Activated T-helper 1 cell treated with anti-CD3 and anti-CD28 coated beads, Interleukin-12 subunit alpha, Interleukin-12 subunit beta, Interleukin-2, Interleukin-4 antibody, amounts not matched to agents 30 ng/mL and 10 ng/mL and 1 ng/mL, durations not matched to agents 14 hours and 24 hours and 36 hours (primary cell): ENCODE data around the gene PASK. TPM values are rescaled to one million over a fixed set of nuclear protein-coding genes. Genes with fewer than 3 reads are reported as not detected.

ENCODE experiments used
- DNase-seq: peaks from one replicate; pipeline ENCODE4 v3.0.0; 2021; ENCODE audit warnings: low spot score
- H3K27ac Mint-ChIP-seq: one replicate; pipeline ENCODE4 v1.8.0; 2021; ENCODE audit warnings: mild to moderate bottlenecking, mixed read lengths
- H3K27me3 Mint-ChIP-seq: one replicate; pipeline ENCODE4 v1.8.0; 2022; ENCODE audit warnings: mild to moderate bottlenecking, moderate library complexity, mixed read lengths; ENCODE audit not compliant: insufficient read depth
- H3K36me3 Mint-ChIP-seq: one replicate; pipeline ENCODE4 v1.8.0; 2021; ENCODE audit warnings: low read depth, mixed read lengths
- H3K4me1 Mint-ChIP-seq: one replicate; pipeline ENCODE4 v1.8.0; 2021; ENCODE audit warnings: low read depth, mixed read lengths
- H3K4me3 Mint-ChIP-seq: one replicate; pipeline ENCODE4 v1.8.0; 2021; ENCODE audit warnings: mild to moderate bottlenecking, moderate library complexity, mixed read lengths
- H3K9me3 Mint-ChIP-seq: one replicate; pipeline ENCODE4 v1.8.0; 2021; ENCODE audit warnings: mixed read lengths
- intact Hi-C: fragments of 100-400 bp; cut with micrococcal nuclease; formaldehyde crosslinking; loops from one replicate; pipeline ENCODE4 v1.15.1; 2024
- total RNA-seq: library from RNA; stranded (reverse); gene quantifications from 2 replicates; pipeline ENCODE4 v1.2.3, GENCODE V29; 2022

PASK gene
- total RNA-seq, 1 donor from 2014 or later: 101 TPM

- H3K9me3 Mint-ChIP-seq: no peaks in the 10 kb centered on the region
- H3K4me3 Mint-ChIP-seq: no peak overlapping the region
- no peak overlapping the region for H3K27ac Mint-ChIP-seq
- no peaks in the 10 kb centered on the region for H3K27me3 Mint-ChIP-seq
- intact Hi-C loops: no loop called here
- H3K36me3 Mint-ChIP-seq: peaks cover 5% of the 10 kb centered on the region
- DNase-seq: no peak
- H3K4me1 Mint-ChIP-seq: no peaks in the 10 kb centered on the region
These were observed 77.6 kb downstream of the PASK start for GRCh38 chr2:241071677-241072111.

GRCh38 chr2:241070811-241071676 is 78.2 kb downstream of the PASK start:
- H3K27me3 Mint-ChIP-seq: no peaks in the 10 kb centered on the region
- H3K4me1 Mint-ChIP-seq: no peaks in the 10 kb centered on the region
- intact Hi-C loops: no loop called here
- no peak overlapping the region for H3K27ac Mint-ChIP-seq
- DNase-seq: no peak
- no peak overlapping the region for H3K4me3 Mint-ChIP-seq
- H3K36me3 Mint-ChIP-seq: peaks cover 5% of the 10 kb centered on the region
- H3K9me3 Mint-ChIP-seq: no peaks in the 10 kb centered on the region

GRCh38 chr2:241070361-241070760 is 78.9 kb downstream of the PASK start:
- Mint-ChIP-seq H3K36me3 (no peaks in the 10 kb centered on the region), H3K4me3 (no peak overlapping the region), H3K27ac (no peak overlapping the region), H3K4me1 (no peaks in the 10 kb centered on the region), H3K9me3 (no peaks in the 10 kb centered on the region), H3K27me3 (no peaks in the 10 kb centered on the region)
- intact Hi-C loops: no loop called here
- DNase-seq: no peak

- no peak for DNase-seq
- Mint-ChIP-seq H3K4me3 (no peak overlapping the region), H3K4me1 (no peaks in the 10 kb centered on the region), H3K9me3 (no peaks in the 10 kb centered on the region), H3K27ac (no peak overlapping the region), H3K36me3 (no peaks in the 10 kb centered on the region), H3K27me3 (no peaks in the 10 kb centered on the region)
- intact Hi-C loops: loop anchor here (10.0 kb wide), 1 partner anchor 815 kb away; no protein-coding TSS in a partner anchor
These were observed 79.4 kb downstream of the PASK start for GRCh38 chr2:241069821-241070281.

GRCh38 chr2:241068942-241069810 is 80.1 kb downstream of the PASK start:
- no peaks in the 10 kb centered on the region for H3K36me3 Mint-ChIP-seq
- intact Hi-C loops: loop anchor here (10.0 kb wide), 1 partner anchor 816 kb away; no protein-coding TSS in a partner anchor
- no peaks in the 10 kb centered on the region for H3K4me1 Mint-ChIP-seq
- no peak overlapping the region for H3K4me3 Mint-ChIP-seq
- DNase-seq: no peak
- H3K27ac Mint-ChIP-seq: no peak overlapping the region
- no peaks in the 10 kb centered on the region for H3K9me3 Mint-ChIP-seq
- H3K27me3 Mint-ChIP-seq: peaks cover 2% of the 10 kb centered on the region

GRCh38 chr2:241068136-241068941 is 80.9 kb downstream of the PASK start:
- Mint-ChIP-seq H3K4me3 (no peak overlapping the region), H3K9me3 (no peaks in the 10 kb centered on the region), H3K27ac (no peak overlapping the region), H3K4me1 (no peaks in the 10 kb centered on the region), H3K36me3 (no peaks in the 10 kb centered on the region), H3K27me3 (peaks cover 3% of the 10 kb centered on the region)
- intact Hi-C loops: loop anchor here (10.0 kb wide), 1 partner anchor 816 kb away; no protein-coding TSS in a partner anchor
- DNase-seq: no peak

GRCh38 chr2:241067501-241068135 is 81.7 kb downstream of the PASK start:
- Mint-ChIP-seq H3K27ac (no peak overlapping the region), H3K4me1 (no peaks in the 10 kb centered on the region), H3K36me3 (no peaks in the 10 kb centered on the region), H3K9me3 (no peaks in the 10 kb centered on the region), H3K4me3 (no peak overlapping the region), H3K27me3 (peaks cover 3% of the 10 kb centered on the region)
- intact Hi-C loops: loop anchor here (10.0 kb wide), 1 partner anchor 817 kb away; no protein-coding TSS in a partner anchor
- DNase-seq: no peak

- Mint-ChIP-seq H3K27me3 (peaks cover 3% of the 10 kb centered on the region), H3K4me1 (no peaks in the 10 kb centered on the region), H3K4me3 (no peak overlapping the region), H3K36me3 (no peaks in the 10 kb centered on the region), H3K27ac (no peak overlapping the region), H3K9me3 (no peaks in the 10 kb centered on the region)
- DNase-seq: no peak
- intact Hi-C loops: loop anchor here (10.0 kb wide), 1 partner anchor 818 kb away; no protein-coding TSS in a partner anchor
These were observed 82.4 kb downstream of the PASK start for GRCh38 chr2:241066893-241067341.

- Mint-ChIP-seq H3K36me3 (no peaks in the 10 kb centered on the region), H3K27me3 (peaks cover 3% of the 10 kb centered on the region), H3K27ac (no peak overlapping the region), H3K9me3 (no peaks in the 10 kb centered on the region), H3K4me3 (no peak overlapping the region), H3K4me1 (no peaks in the 10 kb centered on the region)
- intact Hi-C loops: loop anchor here (10.0 kb wide), 1 partner anchor 818 kb away; no protein-coding TSS in a partner anchor
- no peak for DNase-seq
These were observed 82.9 kb downstream of the PASK start for GRCh38 chr2:241066171-241066892.

GRCh38 chr2:241065355-241065803 is 83.9 kb downstream of the PASK start:
- H3K36me3 Mint-ChIP-seq: no peaks in the 10 kb centered on the region
- no peak overlapping the region for H3K4me3 Mint-ChIP-seq
- no peak overlapping the region for H3K27ac Mint-ChIP-seq
- DNase-seq: no peak
- H3K27me3 Mint-ChIP-seq: peaks cover 5% of the 10 kb centered on the region
- no peaks in the 10 kb centered on the region for H3K9me3 Mint-ChIP-seq
- intact Hi-C loops: loop anchor here (10.0 kb wide), 1 partner anchor 819 kb away; no protein-coding TSS in a partner anchor
- H3K4me1 Mint-ChIP-seq: no peaks in the 10 kb centered on the region

GRCh38 chr2:241064802-241065354 is 84.4 kb downstream of the PASK start:
- H3K4me3 Mint-ChIP-seq: no peak overlapping the region
- H3K9me3 Mint-ChIP-seq: no peaks in the 10 kb centered on the region
- no peak overlapping the region for H3K27ac Mint-ChIP-seq
- peaks cover 5% of the 10 kb centered on the region for H3K27me3 Mint-ChIP-seq
- intact Hi-C loops: loop anchor here (10.0 kb wide), 1 partner anchor 820 kb away; no protein-coding TSS in a partner anchor
- H3K36me3 Mint-ChIP-seq: no peaks in the 10 kb centered on the region
- no peak for DNase-seq
- no peaks in the 10 kb centered on the region for H3K4me1 Mint-ChIP-seq
